ENCODE measurements around the gene DAZAP2.
"Not testable (repeated sequence)": the region's sequence is repeated elsewhere in the genome, so short reads cannot be mapped to it uniquely, and the experiment has no call there.

DAZAP2 gene

DNA sequence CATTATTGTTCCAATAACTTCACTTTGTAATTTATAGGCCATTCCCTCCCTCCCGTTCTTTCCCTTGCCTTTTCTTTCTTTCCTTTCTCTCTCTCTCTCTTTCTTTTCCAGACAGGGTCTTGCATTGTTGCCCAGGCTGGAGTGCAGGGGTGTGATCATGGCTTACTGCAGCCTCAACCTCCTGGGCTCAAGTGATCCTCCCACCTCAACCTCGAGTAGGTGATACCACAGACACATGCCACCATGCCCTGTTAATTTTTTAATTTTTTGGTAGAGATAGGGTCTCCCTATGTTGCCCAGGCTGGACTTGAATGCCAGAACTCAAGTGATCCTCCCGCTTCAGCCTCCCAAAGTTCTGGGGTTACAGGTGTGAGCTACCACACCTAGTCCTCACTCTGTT lies 14.0 kb upstream of the DAZAP2 start:
- ChIA-PET POLR2A (interaction anchor here (0.6 kb wide), 1 partner anchor 48 kb away, joined by 3 read pairs; no protein-coding TSS in a partner anchor), CTCF (interaction anchor here (0.6 to 1.4 kb wide), 3 partner anchors 10 to 102 kb away, joined by 3 to 4 read pairs (median 3); partner anchors contain the start of gene DAZAP2)
- Histone ChIP-seq H3K27ac (ENCODE audit: insufficient read depth in 1 of 2, low read depth in 1 of 2, low read length in 2 of 2, poor library complexity in 1 of 2, severe bottlenecking in 2 of 2) (no peak overlapping the region), H3K27me3 (replicated peaks in 2 of 5; ENCODE audit: control insufficient read depth in 4 of 5, insufficient read depth in 5 of 5, low read length in 4 of 5) (no peaks in the 10 kb centered on the region), H3K9me3 (ENCODE audit: control extremely low read depth in 1 of 5, control insufficient read depth in 4 of 5, insufficient read depth in 2 of 5, low read depth in 1 of 5, low read length in 4 of 5) (no peaks in the 10 kb centered on the region), H3K4me1 (ENCODE audit: control extremely low read depth in 1 of 4, control insufficient read depth in 4 of 4, insufficient read depth in 4 of 4, low read length in 3 of 4) (no peaks in the 10 kb centered on the region), H3K36me3 (ENCODE audit: control insufficient read depth in 4 of 4, insufficient read depth in 4 of 4, low read length in 3 of 4) (no peaks in the 10 kb centered on the region), H3K4me3 (ENCODE audit: control insufficient read depth in 1 of 7, extremely low read depth in 1 of 7, insufficient read depth in 4 of 7, low read depth in 2 of 7, low read length in 6 of 7) (no peak overlapping the region)
- 100% methylated on average over 1 of the region's 3 CpGs for WGBS (ENCODE audit: insufficient coverage)
- no peak for DNase-seq

GRCh38 chr12:51225234-51225633 lies 13.4 kb upstream of the DAZAP2 start:
- no peaks in the 10 kb centered on the region for H3K36me3 ChIP-seq (ENCODE audit: control insufficient read depth in 4 of 4, insufficient read depth in 4 of 4, low read length in 3 of 4)
- H3K9me3 ChIP-seq (ENCODE audit: control extremely low read depth in 1 of 5, control insufficient read depth in 4 of 5, insufficient read depth in 2 of 5, low read depth in 1 of 5, low read length in 4 of 5): no peaks in the 10 kb centered on the region
- H3K27me3 ChIP-seq (replicated peaks in 2 of 5; ENCODE audit: control insufficient read depth in 4 of 5, insufficient read depth in 5 of 5, low read length in 4 of 5): no peaks in the 10 kb centered on the region
- H3K4me3 ChIP-seq (ENCODE audit: control insufficient read depth in 1 of 7, extremely low read depth in 1 of 7, insufficient read depth in 4 of 7, low read depth in 2 of 7, low read length in 6 of 7): no peak overlapping the region
- ChIA-PET POLR2A (interaction anchor here (0.6 kb wide), 1 partner anchor 47 kb away, joined by 3 read pairs; no protein-coding TSS in a partner anchor), CTCF (interaction anchor here (0.7 kb wide), 1 partner anchor 10 kb away, joined by 3 read pairs; no protein-coding TSS in a partner anchor)
- DNase-seq: no peak
- H3K4me1 ChIP-seq (ENCODE audit: control extremely low read depth in 1 of 4, control insufficient read depth in 4 of 4, insufficient read depth in 4 of 4, low read length in 3 of 4): no peaks in the 10 kb centered on the region
- 95% methylated on average over 4 of the region's 4 CpGs for WGBS (ENCODE audit: insufficient coverage)
- H3K27ac ChIP-seq (ENCODE audit: insufficient read depth in 1 of 2, low read depth in 1 of 2, low read length in 2 of 2, poor library complexity in 1 of 2, severe bottlenecking in 2 of 2): no peak overlapping the region

- POLR2A ChIA-PET: no interaction called here
- CTCF ChIA-PET: no interaction called here
- Histone ChIP-seq H3K27ac (ENCODE audit: insufficient read depth in 1 of 2, low read depth in 1 of 2, low read length in 2 of 2, poor library complexity in 1 of 2, severe bottlenecking in 2 of 2) (no peak overlapping the region), H3K4me3 (ENCODE audit: control insufficient read depth in 1 of 7, extremely low read depth in 1 of 7, insufficient read depth in 4 of 7, low read depth in 2 of 7, low read length in 6 of 7) (no peak overlapping the region), H3K27me3 (replicated peaks in 2 of 5; ENCODE audit: control insufficient read depth in 4 of 5, insufficient read depth in 5 of 5, low read length in 4 of 5) (no peaks in the 10 kb centered on the region), H3K9me3 (ENCODE audit: control extremely low read depth in 1 of 5, control insufficient read depth in 4 of 5, insufficient read depth in 2 of 5, low read depth in 1 of 5, low read length in 4 of 5) (no peaks in the 10 kb centered on the region), H3K4me1 (ENCODE audit: control extremely low read depth in 1 of 4, control insufficient read depth in 4 of 4, insufficient read depth in 4 of 4, low read length in 3 of 4) (no peaks in the 10 kb centered on the region), H3K36me3 (ENCODE audit: control insufficient read depth in 4 of 4, insufficient read depth in 4 of 4, low read length in 3 of 4) (no peaks in the 10 kb centered on the region)
- no peak for DNase-seq
- no CpG with 5 or more reads among the region's 2 CpGs for WGBS (ENCODE audit: insufficient coverage)
Observed at GRCh38 chr12:51225771-51226170, 12.9 kb upstream of the DAZAP2 start.

GRCh38 chr12:51227112-51227511 lies 11.5 kb upstream of the DAZAP2 start:
- DNase-seq; H3K27me3 ChIP-seq (replicated peaks in 2 of 5; ENCODE audit: control insufficient read depth in 4 of 5, insufficient read depth in 5 of 5, low read length in 4 of 5); H3K4me3 ChIP-seq (ENCODE audit: control insufficient read depth in 1 of 7, extremely low read depth in 1 of 7, insufficient read depth in 4 of 7, low read depth in 2 of 7, low read length in 6 of 7); H3K27ac ChIP-seq (ENCODE audit: insufficient read depth in 1 of 2, low read depth in 1 of 2, low read length in 2 of 2, poor library complexity in 1 of 2, severe bottlenecking in 2 of 2); H3K4me1 ChIP-seq (ENCODE audit: control extremely low read depth in 1 of 4, control insufficient read depth in 4 of 4, insufficient read depth in 4 of 4, low read length in 3 of 4); H3K9me3 ChIP-seq (ENCODE audit: control extremely low read depth in 1 of 5, control insufficient read depth in 4 of 5, insufficient read depth in 2 of 5, low read depth in 1 of 5, low read length in 4 of 5); H3K36me3 ChIP-seq (ENCODE audit: control insufficient read depth in 4 of 4, insufficient read depth in 4 of 4, low read length in 3 of 4): not testable (repeated sequence)
- POLR2A ChIA-PET: interaction anchor here (0.7 kb wide), 1 partner anchor 11 kb away, joined by 6 read pairs; no protein-coding TSS in a partner anchor
- CTCF ChIA-PET: interaction anchor here (0.7 kb wide), 1 partner anchor 393 kb away, joined by 4 read pairs; no protein-coding TSS in a partner anchor
- 97% methylated on average over 4 of the region's 5 CpGs for WGBS (ENCODE audit: insufficient coverage)

- H3K36me3 ChIP-seq (ENCODE audit: control insufficient read depth in 4 of 4, insufficient read depth in 4 of 4, low read length in 3 of 4): no peaks in the 10 kb centered on the region
- H3K9me3 ChIP-seq (ENCODE audit: control extremely low read depth in 1 of 5, control insufficient read depth in 4 of 5, insufficient read depth in 2 of 5, low read depth in 1 of 5, low read length in 4 of 5): peaks cover 0 to 3% (median 0%) of the 10 kb centered on the region in 5 experiments
- H3K4me3 ChIP-seq (ENCODE audit: control insufficient read depth in 1 of 7, extremely low read depth in 1 of 7, insufficient read depth in 4 of 7, low read depth in 2 of 7, low read length in 6 of 7): no peak overlapping the region
- ChIA-PET POLR2A (no interaction called here), CTCF (interaction anchor here (0.7 kb wide), 1 partner anchor 392 kb away, joined by 4 read pairs; no protein-coding TSS in a partner anchor)
- H3K27ac ChIP-seq (ENCODE audit: insufficient read depth in 1 of 2, low read depth in 1 of 2, low read length in 2 of 2, poor library complexity in 1 of 2, severe bottlenecking in 2 of 2): no peak overlapping the region
- no CpG with 5 or more reads among the region's 1 CpG for WGBS (ENCODE audit: insufficient coverage)
- no peaks in the 10 kb centered on the region for H3K27me3 ChIP-seq (replicated peaks in 2 of 5; ENCODE audit: control insufficient read depth in 4 of 5, insufficient read depth in 5 of 5, low read length in 4 of 5)
- no peaks in the 10 kb centered on the region for H3K4me1 ChIP-seq (ENCODE audit: control extremely low read depth in 1 of 4, control insufficient read depth in 4 of 4, insufficient read depth in 4 of 4, low read length in 3 of 4)
- no peak for DNase-seq
Observed at GRCh38 chr12:51227962-51228361, 10.7 kb upstream of the DAZAP2 start.

- no peak for DNase-seq
- no peak overlapping the region for H3K27ac ChIP-seq (ENCODE audit: insufficient read depth in 1 of 2, low read depth in 1 of 2, low read length in 2 of 2, poor library complexity in 1 of 2, severe bottlenecking in 2 of 2)
- ChIA-PET CTCF (interaction anchor here (0.8 to 1.7 kb wide), 2 partner anchors 9 to 11 kb away, joined by 5 to 7 read pairs; partner anchors contain the start of genes DAZAP2 and POU6F1), POLR2A (interaction anchor here (0.6 kb wide), 1 partner anchor 1121 kb away, joined by 3 read pairs; no protein-coding TSS in a partner anchor)
- peaks cover 0 to 4% (median 0%) of the 10 kb centered on the region in 5 experiments for H3K9me3 ChIP-seq (ENCODE audit: control extremely low read depth in 1 of 5, control insufficient read depth in 4 of 5, insufficient read depth in 2 of 5, low read depth in 1 of 5, low read length in 4 of 5)
- H3K4me1 ChIP-seq (ENCODE audit: control extremely low read depth in 1 of 4, control insufficient read depth in 4 of 4, insufficient read depth in 4 of 4, low read length in 3 of 4): no peaks in the 10 kb centered on the region
- H3K4me3 ChIP-seq (ENCODE audit: control insufficient read depth in 1 of 7, extremely low read depth in 1 of 7, insufficient read depth in 4 of 7, low read depth in 2 of 7, low read length in 6 of 7): no peak overlapping the region
- no peaks in the 10 kb centered on the region for H3K27me3 ChIP-seq (replicated peaks in 2 of 5; ENCODE audit: control insufficient read depth in 4 of 5, insufficient read depth in 5 of 5, low read length in 4 of 5)
- 100% methylated on average over 4 of the region's 7 CpGs for WGBS (ENCODE audit: insufficient coverage)
- H3K36me3 ChIP-seq (ENCODE audit: control insufficient read depth in 4 of 4, insufficient read depth in 4 of 4, low read length in 3 of 4): no peaks in the 10 kb centered on the region
Observed at GRCh38 chr12:51229116-51229809, 9.4 kb upstream of the DAZAP2 start.

- peaks cover 0 to 4% (median 0%) of the 10 kb centered on the region in 5 experiments for H3K9me3 ChIP-seq (ENCODE audit: control extremely low read depth in 1 of 5, control insufficient read depth in 4 of 5, insufficient read depth in 2 of 5, low read depth in 1 of 5, low read length in 4 of 5)
- no peaks in the 10 kb centered on the region for H3K27me3 ChIP-seq (replicated peaks in 2 of 5; ENCODE audit: control insufficient read depth in 4 of 5, insufficient read depth in 5 of 5, low read length in 4 of 5)
- H3K4me3 ChIP-seq (ENCODE audit: control insufficient read depth in 1 of 7, extremely low read depth in 1 of 7, insufficient read depth in 4 of 7, low read depth in 2 of 7, low read length in 6 of 7): no peak overlapping the region
- no peak for DNase-seq
- no peak overlapping the region for H3K27ac ChIP-seq (ENCODE audit: insufficient read depth in 1 of 2, low read depth in 1 of 2, low read length in 2 of 2, poor library complexity in 1 of 2, severe bottlenecking in 2 of 2)
- ChIA-PET CTCF (no interaction called here), POLR2A (interaction anchor here (0.7 kb wide), 1 partner anchor 166 kb away, joined by 7 read pairs; no protein-coding TSS in a partner anchor)
- no peaks in the 10 kb centered on the region for H3K36me3 ChIP-seq (ENCODE audit: control insufficient read depth in 4 of 4, insufficient read depth in 4 of 4, low read length in 3 of 4)
- H3K4me1 ChIP-seq (ENCODE audit: control extremely low read depth in 1 of 4, control insufficient read depth in 4 of 4, insufficient read depth in 4 of 4, low read length in 3 of 4): no peaks in the 10 kb centered on the region
Observed at GRCh38 chr12:51232642-51233041, 6.0 kb upstream of the DAZAP2 start.
